ENCODE data around the gene UBAC1.
"Not testable (repeated sequence)": the region's sequence is repeated elsewhere in the genome, so short reads cannot be mapped to it uniquely, and the experiment has no call there.

Gene UBAC1

GRCh38 chr9:135978642-135979546 lies 17.7 kb upstream of the UBAC1 start:
- no peak for DNase-seq (ENCODE audit: low spot score)

GRCh38 chr9:135976944-135977343 lies 15.8 kb upstream of the UBAC1 start:
- no peak for DNase-seq (ENCODE audit: low spot score)

DNA sequence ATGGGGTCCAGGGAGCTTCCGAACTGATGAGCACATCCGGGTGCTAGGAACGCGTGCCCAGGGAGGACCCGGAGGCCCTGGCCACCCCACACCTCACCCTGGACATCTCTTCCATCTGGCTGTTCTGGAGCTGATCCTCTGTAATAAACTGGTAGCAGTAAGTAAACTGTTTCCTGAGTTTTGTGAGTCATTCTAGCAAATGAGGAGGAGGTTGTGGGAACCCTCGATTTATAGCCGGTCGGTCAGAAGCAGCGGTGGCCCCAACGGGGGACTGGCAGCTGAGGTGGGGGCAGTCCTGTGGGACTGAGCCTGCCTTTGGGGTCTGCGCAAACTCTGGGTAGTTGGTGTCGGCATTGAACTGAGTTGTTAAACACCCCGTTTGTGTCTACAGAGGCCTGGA lies 15.4 kb upstream of the UBAC1 start:
- DNase-seq (ENCODE audit: low spot score) = no peak

DNA sequence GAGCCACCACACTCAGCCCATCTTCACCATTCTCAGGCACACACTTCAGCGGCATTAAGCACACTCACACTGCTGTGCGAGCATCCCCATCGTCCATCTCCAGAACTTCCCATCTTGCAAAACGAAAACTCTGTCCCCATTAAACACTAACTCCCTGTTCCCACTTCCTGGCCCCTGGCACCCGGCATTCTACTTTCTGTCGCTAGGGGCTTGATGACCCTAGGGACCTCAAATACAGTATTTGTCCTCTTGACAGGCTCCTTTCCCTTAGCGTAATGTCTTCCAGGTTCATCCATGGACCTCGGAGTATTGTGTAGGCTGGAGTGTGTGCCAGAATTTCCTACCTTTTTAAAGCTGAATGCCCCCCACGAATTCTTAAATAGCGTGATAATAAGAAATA lies 14.7 kb upstream of the UBAC1 start:
- no peak for DNase-seq (ENCODE audit: low spot score)

GRCh38 chr9:135974220-135974573 lies 13.0 kb upstream of the UBAC1 start:
- no peak for DNase-seq (ENCODE audit: low spot score)

DNA sequence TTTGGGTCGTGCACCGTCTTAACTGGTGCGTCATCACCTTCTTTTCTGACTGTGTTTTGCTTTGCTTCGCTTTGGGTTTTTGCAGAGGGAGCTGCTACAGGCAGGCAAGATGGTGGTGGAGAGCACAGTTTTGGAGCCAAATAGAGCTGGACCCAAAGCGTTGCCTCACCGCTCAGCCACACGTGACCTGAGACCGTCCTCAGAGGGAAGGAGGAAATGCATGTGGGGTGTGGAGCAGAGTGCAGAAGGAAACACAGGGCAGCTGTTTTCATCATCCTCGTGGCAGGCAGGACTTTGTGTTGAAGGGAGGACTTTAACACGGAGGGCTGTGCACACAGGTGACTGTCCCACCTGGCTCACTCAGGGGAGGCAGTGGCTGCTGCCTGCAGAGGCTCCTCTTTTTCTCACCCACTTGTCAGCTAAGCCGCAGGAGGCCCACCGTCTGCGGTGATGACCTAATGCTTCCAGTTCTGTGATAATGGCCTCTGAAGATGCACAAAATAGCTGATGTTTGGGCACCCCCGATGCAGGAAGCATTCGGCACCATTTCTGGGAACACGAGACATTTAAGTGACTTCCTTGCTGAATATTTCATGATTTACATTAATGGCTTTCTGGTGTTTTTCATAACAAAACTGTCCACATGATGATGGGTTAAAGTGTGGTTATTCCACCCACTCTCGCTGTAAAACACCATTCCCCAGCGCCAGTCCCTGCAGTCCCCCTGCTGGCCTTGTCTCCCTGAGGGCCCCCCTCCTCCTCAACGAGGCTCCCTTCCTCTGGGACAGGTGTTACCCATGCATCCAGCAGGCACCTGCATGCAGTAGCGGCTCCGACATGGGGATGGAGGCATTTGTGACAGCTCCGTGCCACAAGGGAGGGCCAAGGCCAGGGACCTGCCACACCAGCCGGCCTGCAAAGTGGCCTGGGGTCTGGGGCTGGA lies 12.4 kb upstream of the UBAC1 start:
- DNase-seq (ENCODE audit: low spot score) = no peak

DNA sequence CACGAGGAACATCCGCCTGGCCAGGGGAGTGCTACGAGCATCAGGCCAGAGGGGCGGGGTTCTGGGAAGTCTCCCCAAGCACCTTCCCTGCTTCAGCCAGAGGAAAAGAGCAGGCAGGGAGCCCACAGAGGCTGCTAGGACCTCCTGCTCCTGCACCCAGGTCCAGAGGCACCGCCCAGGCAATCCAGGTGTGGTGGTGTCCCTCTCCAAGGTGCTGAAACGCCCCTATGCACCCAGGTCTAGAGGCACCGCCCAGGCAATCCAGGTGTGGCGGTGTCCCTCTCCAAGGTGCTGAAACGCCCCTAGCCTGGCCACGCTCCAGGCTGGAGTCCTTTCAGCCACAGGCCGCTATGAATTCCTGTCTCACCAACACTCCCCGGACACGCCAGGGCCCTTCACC lies 10.7 kb upstream of the UBAC1 start:
- no peak for DNase-seq (ENCODE audit: low spot score)

GRCh38 chr9:135971111-135971766 lies 10.1 kb upstream of the UBAC1 start:
- DNase-seq (ENCODE audit: low spot score) = no peak

GRCh38 chr9:135970128-135970815 lies 9.1 kb upstream of the UBAC1 start:
- DNase-seq (ENCODE audit: low spot score) = no peak

DNA sequence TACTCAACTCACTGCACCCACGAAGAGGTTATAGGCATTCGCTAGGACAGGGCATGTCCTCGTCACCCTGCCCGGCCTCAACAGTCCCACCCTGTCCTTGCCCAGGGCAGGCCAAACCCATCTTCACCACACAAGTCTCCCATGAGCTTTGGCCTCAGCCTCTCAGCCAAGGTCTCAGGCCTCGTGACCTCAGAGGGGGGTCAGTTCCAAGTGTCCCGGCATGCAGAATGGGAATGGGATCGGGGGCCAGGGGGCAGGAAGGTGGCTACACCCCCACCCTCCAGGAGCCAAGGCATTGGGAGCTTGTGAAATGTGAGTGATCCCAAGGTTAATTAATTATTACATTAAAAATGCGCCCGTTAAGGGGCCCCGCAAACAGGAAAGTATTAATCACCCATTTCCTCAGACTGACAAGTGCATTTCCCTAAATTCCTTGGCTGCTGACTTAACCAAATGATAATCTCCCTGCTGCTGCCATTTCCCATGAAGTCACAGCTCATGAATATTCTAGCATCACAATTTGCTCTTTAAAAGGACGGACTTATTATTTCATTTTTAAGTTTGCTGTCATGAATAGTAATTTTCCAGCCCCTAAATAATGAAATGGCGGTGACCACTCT lies 8.0 kb upstream of the UBAC1 start:
- no peak for DNase-seq (ENCODE audit: low spot score)

DNA sequence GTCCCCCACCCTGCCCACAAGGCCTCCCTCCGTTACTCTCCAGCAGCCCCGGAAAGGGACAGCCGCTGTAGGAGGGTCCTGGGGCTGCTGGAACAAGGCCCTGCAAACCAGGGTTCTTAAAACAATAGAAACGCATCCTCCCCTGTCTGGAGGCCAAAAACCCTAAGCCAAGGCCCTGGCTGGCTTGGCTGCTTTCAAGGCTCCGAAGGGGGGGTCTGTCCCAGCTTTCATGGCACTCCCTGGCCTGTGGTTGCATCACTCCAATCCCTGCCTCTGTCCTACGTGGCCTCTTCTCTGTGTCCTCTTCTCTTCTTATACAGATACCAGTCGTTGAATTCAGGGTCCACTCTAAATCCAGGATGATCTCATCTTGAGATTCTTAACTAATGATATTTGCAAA lies 7.4 kb upstream of the UBAC1 start:
- DNase-seq (ENCODE audit: low spot score) = no peak

DNA sequence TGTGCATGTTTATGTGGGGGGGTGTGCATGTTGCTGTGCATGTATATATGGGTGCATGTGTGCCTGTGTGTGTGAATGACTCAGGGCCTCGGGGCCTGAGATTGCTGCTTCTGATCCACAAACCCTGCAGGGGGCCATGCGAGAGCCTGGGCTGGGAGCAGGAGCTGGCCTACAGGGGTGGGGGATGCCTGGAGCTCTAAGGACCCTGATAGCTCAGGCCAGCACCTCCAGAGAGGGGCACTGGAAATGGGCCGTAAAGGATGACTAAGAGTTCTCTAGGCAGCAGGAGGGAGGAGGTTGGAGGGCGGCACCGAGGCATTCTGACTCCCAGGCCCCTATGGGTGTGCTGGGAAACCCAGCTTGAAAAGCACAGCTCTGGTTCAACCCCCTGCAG lies 6.9 kb upstream of the UBAC1 start:
- DNase-seq (ENCODE audit: low spot score) = no peak

GRCh38 chr9:135966916-135967260 lies 5.7 kb upstream of the UBAC1 start:
- not testable (repeated sequence) for DNase-seq (ENCODE audit: low spot score)

- DNase-seq (ENCODE audit: low spot score) = no peak
Observed at GRCh38 chr9:135965124-135965756, 4.1 kb upstream of the UBAC1 start.

GRCh38 chr9:135963938-135964337 lies 2.8 kb upstream of the UBAC1 start:
- no peak for DNase-seq (ENCODE audit: low spot score)

- DNase-seq (ENCODE audit: low spot score) = no peak
Observed at GRCh38 chr9:135963338-135963737, 2.2 kb upstream of the UBAC1 start.

GRCh38 chr9:135962696-135963307 lies 1.6 kb upstream of the UBAC1 start:
- DNase-seq (ENCODE audit: low spot score) = no peak

- DNase-seq (ENCODE audit: low spot score) = no peak
Observed at GRCh38 chr9:135961811-135962695, 880 bp upstream of the UBAC1 start.

DNA sequence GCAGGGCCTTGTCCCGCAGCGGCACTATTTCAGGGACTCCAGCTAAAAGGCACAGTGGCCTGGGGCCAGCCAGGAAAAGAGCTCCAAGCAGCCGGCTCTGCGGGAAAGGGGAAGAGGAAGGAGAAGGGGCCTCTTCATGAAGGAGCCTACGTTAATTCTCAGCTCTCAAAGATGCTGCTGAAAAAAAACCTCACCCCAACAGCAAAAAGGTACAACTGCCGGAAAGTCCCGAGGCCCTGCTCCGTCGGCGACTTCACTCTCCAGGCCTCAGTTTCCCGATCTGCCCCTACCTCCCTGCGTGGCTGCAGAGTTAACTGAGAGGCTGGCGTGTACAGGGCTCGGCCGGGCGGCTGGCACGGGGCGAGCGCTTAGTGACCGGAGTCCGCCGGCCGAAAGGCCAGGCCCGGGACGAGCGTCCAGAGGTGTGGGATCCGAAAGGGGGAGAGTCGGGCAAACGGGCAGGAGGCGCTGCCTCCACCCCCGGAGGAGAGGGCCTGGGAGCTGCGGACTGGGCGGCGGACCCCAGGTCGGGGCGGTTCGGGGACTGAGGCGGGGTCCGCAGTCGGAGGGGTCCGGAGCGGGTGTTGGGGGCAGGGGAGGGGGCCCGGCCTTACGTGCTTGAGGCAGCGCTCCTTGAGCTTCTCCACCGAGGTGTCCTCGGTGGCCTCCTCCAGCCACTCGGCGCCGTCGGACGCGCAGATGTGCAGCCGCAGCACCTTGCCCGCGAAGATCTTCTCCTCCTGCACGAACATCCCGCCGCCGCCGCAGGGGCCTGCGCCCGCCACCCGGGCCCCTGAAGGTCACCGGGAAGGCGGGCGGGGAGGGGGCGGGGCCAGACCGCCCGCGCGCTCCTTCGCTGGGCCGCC lies 529 bp downstream of the UBAC1 start:
- DNase-seq (ENCODE audit: low spot score) = peak; percentile 22
